NCI-H1092 treated with DMSO at 0.1 percent for 48 hours (cell line): ENCODE results near the gene MAPK8.

ENCODE experiments used
- DNase-seq: peaks from one replicate; lab custom pipeline; 2025; lab: John Stamatoyannopoulos, UW

MAPK8 gene

DNA sequence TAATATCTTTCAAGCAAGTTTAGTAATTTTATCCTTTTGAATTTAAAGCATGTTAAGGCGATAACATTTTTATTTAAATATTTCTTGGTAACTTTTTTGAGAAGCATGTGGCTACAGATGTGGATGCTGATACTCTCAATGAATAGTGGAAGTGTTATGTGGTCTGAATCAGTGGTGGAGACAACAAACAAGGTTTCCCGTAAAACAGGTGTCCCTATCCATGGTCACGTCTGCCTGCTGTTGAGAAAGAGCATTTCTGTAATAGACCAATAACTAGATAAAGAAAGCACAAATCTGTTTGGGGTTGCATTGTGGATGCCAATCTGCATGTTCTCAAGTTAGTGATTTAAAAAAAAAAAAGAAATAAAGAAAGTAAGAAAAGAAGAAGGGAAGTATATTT is 13.9 kb upstream of the MAPK8 start:
- DNase-seq = no peak

DNA sequence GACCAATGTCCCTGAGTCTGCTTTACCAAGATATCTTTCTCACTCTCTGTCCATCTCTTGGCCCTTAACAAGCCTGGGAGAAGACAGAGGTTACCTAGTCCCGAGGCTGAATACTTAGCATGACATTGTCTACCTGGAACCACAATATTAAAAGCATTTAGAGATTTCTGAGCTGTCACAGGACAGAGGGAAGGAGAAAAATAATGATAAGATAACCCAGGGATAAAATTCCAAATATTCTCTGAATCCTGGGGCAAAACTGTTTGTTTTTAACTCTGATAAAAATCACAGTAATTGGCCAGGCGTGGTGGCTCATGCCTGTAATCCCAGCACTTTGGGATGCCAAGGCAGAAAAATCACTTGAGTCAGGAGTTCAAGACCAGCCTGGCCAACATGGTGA is 12.0 kb upstream of the MAPK8 start:
- DNase-seq = no peak

DNA sequence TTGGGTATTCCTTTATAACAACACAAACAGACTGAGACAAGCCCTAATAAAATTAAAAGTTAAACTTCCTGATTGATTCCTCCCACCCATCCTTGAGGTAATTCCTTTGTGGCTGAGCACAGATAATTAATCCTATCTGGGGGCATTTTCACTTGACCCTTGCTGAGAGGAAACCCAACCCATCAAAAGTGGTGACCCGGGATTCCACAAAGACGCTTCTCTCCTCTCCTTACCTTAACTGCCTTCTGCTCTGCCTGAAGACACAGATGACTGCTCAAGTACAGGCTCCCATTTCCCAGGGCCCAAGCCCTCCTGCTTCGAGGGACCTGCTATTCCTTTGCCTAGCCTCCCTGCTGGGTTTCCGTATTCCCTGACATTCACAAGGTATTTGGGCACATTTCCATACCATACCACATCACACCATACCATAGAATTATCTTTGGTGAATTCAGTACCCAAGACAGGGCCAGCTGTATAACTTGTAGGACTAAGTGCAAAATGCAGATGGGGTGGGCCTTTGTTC is 9.8 kb upstream of the MAPK8 start:
- no peak for DNase-seq

DNA sequence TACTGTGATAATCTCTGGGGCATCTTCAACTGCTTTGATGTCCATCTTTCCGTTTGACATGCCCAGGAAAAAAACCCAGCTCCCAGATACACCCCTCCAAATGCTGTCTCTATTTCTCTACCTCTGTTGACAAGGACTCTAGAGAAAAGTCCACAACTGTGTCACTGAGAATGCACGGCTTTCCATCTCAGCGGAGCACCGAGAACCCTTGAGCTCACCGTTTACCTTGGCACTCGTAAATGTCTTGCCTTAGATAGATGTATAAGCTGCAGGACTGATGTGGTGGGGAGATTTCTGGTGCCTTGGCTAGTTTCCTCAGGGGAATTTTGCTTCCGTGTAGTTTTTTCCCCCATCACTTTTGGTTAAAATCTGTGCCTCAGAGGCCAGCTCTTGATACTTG is 7.4 kb upstream of the MAPK8 start:
- no peak for DNase-seq

DNA sequence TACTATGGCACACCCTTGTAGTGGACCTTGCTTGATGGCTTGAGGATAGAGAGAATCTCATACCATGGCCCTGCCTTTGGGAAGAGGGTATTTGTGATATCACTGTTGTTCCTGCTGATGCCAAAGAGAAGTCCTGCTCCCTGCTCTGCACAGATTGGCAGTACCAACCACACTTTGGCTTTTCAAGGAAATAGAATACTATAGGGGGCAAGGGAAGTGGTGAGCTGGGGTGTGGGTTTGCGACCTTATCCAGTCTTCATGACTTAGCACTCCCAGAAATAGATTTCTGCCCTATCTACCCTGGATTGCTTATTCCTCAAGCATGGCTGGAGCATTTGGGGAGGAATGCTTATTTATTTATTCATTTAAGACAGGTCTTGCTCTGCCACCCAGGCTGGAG is 6.8 kb upstream of the MAPK8 start:
- DNase-seq = no peak

DNA sequence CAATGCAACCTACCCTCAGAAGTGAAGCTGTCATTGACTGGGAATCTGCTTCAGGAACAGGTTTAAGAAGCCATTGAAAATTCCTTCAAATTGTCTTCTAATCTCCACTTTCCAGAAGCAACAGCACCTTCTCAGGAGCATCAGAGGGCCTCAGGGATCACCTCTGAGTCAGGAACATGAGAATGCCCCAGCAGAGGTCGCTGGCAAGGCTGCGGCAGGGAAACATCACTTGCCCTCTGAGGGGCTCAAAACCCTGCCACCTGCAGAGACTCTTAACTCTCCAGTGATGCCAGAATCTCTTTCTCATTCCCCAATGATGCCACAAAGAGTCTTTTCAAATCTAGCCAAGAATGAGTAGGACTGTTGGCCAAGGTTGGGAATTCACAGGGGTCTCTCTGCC is 5.9 kb upstream of the MAPK8 start:
- DNase-seq = no peak

DNA sequence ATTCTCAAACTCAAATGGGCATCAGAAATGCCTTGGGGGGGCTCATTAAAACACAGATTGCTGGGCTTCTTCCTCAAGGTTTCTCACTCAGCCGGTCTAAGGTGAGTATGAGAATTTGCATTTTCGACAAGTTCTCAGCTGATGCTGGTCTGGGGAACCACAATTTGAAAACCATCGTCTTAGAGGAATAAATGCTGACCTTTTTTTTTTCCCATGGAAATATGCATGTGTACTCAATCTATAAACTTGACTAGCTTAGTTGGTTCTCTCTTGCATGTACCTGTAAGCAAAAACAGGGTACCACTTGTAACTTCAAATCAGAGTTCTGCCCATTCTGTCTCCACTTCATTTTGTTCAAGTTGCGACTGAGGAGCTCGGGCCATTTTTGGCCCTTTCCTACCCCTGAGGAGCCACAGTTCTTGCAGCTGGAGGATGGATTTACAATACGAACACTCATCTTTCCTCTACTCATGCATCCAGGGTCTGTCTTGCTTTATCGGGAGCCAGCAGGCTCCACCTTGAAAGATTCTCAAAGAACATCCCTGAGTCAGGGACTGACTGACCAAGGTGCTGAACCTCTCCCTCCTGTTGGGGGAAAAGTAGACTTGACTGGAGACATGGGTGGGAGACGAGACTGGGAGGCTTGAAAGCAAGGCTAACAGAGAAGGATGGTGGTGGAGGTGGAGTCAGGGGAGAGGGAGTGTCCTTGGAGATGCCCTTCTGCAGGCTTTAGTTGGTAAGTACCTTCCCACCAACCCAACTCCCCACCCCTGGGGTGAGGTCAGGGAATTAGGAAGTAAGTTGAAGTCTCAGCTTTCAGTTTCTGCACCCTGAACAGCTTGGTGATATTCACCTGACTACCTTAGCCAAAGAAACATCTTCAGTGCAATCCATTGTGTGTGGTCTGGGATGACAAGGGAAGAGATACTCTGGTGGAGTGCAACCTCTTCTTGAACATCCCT is 3.7 kb upstream of the MAPK8 start:
- no peak for DNase-seq

DNA sequence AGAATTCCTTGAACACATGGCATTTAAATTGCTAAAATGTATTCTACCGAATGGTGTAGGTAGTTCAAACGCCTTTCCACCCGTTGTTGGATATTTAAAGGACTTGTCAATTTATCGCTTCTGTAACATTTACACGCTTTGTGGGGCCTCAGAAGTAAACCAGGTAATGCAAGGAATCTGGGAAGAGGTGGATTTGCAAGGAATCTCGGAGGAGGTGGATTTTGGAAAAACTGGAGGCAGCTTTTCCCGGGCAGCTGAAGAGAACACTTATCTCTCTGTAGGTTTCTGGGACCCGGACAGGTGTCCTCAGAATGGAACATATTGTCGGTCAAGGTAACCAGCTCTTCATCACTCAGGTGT is 592 bp upstream of the MAPK8 start:
- DNase-seq = no peak

DNA sequence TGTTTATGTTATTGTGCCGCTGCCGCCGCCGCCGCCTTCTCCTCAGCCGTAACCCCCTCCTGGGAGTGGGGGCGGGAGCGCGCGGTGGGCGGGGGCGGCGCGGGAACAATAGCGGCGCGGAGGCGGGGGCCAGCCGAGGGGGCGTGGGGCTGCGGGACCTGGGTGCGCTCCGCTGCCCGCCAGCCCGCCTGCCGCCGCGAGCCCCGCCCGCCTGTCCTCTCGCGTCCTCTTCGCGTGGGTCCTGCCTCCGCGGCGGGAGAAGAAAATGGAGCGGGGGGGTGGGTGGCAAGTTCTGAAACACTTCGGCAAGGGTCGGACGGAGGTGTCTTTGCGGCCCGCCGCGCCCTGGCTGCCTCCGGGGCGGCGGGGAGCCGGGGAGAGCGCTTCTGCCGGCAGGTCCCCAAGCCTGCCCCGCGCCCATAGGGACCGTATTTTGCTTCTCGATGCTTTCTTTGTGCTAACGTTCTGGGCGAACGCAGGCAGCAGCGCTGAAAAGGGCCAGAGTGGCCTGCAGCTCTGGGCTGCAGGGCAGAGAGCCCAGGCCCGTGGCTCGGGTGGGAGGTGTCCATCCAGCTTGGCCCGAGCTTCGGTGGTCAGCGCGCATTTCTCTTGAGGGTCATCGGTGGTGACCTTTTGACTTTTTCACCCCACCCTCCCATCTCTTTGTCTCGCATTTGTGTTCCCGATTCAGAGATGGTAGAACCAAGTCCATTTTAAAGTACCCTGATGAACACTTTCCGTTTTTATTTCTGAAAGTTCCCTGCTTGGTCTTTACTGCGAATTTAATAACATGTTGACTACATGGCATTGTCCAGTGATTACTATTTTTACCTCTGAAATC is 613 bp downstream of the MAPK8 start:
- DNase-seq = peak; percentile 26

DNA sequence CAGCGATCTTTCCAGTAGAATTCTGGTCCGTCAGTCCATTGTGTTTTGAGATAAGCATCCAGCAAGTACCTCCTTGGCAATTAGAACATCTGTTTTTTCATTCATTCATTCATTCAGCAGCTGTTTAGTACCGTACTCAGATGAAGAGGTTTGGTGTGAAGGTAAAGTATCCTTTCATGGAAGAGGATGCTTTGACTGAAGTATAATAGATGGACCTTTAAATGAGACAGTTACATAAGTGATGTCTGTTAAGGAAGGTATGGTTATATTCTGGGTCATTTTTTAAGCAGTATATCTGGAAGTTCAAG is 1.2 kb downstream of the MAPK8 start:
- no peak for DNase-seq

DNA sequence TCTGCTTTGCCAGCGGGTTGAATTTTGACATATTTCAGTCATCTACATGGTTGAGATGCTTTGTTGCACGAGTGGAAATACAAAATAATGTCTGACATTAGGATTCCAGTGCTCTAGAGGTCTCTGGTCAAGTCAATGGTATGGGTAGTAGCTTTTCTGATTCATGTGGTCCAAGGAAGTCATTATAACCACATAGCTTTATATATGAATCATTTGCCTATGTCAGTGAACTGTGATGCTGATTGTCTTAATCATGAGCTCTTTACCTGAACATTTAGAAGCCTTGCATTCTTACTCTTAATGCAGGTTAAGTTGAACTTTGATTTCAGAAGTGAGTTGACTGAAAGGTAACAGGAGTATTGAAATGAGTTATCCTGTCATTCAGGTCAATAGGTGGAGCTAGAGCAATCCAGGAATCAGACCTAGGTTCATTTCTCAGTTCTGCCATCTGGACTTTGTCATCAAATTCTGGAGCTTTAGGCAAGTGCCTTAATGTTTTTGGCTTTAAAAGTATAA is 3.3 kb downstream of the MAPK8 start:
- no peak for DNase-seq

DNA sequence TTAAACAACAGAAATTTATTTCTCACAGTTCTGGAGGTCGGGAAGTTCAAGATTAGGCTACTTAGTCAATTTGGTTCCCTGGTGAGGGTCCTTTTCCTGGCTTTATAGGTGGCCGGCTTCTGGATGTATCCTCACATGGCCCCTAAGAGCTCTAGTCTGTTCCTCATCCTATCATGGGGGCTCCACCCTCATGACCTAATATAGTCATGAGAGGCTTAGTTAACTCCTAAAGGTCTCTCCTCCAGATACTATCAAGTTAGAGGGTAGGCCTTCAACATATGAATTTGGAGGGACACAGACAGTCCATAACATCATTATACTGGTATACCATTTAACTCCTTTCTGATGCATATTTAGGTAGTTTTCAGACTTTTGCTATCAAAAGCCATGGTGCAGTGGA is 7.6 kb downstream of the MAPK8 start:
- DNase-seq = no peak

DNA sequence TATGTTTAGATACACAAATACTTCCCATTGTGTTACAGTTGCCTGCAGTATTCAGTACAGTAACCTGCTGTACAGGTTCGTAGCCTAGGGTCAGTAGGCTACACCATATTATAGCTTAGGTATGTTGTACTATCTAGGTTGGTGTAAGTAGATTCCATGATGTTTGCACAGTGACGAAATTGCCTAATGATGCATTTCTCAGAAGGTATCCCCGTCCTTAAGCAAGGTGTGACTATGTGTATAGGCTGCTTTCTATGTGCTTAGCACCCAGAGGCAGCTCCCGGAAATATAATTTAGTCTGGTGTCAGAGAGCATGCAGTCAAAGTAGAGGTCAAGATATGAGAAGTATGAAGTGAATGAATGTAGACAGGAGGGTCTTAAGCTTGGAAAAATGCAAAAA is 9.8 kb downstream of the MAPK8 start:
- no peak for DNase-seq

DNA sequence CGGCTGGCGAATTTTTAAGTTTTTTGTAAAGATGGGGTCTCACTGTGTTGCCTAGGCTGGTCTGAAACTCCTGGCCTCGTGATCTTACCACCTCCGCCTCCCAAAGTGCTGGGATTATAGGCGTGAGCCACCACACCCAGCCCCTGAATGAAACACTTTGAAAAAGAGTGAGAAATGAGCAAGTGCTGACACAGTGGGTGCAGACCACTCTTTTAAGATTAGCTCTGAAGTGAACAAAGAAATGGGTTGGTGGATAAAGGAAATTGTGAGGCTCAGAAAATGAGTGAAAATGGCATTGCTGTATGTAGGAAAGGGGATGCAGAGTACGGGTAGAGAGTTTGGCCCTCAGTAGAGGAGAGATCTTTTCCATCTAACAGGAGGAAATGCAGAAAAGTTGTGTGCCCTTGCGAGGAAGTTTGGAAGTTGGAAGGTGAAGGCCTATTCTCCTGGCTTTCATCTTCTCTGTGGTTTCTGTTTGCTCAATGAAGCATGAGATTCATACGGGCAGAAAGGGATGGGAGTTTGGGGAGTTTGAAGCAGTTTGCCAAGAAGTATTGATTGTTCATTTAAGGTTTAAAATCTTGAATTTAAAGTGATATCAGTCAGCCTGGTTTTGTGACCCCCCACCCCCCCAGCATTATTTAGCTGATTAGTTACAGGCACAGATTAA is 11.0 kb downstream of the MAPK8 start:
- DNase-seq = no peak

DNA sequence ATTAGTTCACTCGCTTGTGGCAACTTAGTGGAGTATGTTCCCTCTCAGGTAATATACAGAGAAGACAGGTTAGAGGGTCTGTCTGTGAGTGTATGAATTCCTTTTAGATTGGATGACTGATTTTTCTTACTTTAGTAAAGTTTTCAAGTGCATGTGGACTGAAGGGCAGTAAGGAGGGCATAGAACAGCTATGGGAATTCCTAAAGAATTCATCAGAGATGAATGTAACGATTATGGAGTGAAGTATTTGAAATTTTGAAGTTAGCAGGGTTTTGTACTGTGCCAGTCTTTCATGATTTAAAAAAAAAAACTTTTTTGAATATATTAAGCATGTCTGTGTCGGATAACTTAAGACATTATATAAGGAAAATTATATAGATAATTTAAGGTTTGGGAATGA is 15.5 kb downstream of the MAPK8 start:
- no peak for DNase-seq

DNA sequence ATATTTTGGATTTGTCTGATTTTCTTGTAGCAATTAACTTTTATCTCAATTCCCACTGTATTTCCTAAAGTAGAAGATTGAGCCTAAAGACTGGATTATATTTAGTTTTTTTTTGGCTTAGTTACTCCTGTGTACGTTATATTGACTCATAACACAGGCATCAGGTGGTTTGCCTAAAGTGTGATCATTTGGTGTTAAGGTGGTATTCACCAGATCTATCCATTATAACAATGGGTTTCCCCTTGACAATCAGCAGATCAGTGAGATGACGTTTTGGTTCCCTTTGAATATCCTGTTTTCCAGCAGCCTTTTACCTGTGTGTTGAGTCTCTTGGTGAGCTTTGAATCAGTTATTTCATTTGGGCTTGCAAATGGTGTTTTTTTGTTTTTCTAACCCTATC is 18.1 kb downstream of the MAPK8 start:
- no peak for DNase-seq

DNA sequence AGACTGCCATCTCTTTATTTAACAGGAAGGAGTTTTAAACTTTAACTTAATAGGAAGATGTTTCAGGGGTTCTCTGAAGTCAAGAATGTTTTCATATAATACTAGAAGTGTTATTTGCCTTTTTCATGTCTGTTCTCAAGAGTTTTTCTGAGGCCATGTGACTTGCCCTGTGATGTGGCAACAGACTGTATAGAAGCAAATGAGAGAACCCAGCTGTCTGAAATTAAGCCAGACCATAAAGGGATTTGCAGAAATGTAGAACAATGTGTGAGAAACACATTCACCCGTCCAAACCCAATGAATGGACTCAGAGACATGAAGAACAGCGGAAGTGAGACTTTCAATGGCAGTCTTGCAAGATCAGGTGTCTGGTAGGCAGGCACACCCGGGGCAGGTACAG is 23.8 kb downstream of the MAPK8 start:
- no peak for DNase-seq

DNA sequence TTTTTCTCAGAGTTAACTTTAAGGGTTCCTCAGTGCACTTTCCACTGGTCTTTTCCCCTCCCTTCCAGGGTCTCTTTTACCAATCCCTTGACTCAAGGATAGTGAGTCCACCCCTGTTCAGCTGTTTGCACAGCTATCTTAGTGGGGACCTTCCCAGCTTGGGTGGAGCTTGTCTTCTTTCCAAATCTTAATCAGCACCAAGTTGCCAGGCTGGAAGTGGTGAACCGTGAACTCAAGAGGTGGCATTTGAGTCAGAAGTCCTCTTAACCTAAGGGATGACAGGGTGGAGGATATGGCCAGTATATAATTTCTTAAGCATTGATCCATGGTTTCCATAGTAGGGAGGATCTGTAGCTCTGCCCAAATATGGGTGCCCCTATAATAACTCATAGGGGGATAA is 25.0 kb downstream of the MAPK8 start:
- no peak for DNase-seq

DNA sequence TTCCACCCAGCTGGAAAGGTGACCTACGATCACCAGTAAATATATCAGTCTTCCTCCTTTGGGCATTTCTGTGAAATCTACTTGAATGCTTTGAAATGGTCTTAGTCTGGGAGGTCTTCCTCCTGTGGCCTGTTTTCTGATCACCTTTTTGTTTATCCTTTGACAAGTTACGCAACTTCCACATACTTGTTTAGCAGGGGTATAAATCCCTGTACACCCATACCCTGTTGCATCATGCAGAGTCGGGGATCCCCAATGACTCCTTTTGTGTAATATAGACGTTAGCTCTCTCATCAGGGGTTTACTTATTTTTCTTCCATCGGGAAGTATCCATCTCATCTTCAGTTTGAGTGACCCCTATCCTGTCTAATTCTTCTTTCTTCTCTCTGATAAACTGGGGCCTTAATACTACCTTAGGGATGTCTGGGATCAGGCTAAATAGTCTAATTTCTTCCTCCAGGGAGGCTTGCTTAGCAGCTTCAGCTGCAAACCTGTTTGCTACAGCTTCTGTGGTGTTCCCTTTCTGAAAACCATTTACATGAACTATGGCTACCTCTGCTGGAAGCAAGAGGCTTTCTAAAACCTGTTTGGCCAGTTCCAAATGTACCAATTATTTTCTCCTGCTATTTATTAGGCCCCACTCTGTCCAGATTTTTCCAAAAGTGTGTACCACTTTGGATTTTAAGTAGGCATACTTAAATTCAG is 25.8 kb downstream of the MAPK8 start:
- DNase-seq = no peak

DNA sequence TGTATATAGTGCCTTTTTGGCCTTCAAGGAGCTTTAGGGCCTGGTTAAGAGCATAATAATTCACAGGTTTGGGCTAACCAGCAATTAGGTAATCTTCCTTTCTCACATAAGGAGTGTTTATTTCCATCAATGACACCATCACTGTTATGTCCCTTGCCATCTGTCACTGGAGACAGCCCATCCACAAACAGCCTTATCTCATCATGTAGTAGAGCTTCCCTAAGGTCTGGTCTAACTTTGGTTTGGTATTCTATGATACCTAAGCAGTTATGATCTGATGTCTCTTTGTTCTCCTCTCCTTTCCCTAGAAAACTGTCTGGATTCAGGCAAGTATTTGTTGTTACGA is 26.4 kb downstream of the MAPK8 start:
- DNase-seq = no peak

DNA sequence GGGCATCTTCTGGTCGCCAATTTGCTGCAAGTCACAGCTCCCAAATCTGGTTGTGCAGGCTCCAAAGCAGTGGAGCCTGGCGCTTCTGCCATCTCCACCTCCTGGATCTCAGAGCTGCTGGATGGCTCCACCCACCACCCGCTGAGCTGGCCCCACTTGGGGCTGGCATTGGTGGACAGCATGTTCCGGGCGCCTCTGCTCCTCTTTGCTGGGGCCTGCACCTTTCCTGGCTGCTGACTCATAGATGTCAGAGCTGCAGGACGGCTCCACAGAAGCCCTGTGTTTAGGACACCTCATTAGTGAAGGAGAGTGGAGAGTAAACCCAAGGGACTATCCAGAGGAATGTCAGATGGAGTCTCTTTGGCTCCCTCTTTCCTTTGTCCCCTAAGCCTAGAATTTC is 27.4 kb downstream of the MAPK8 start:
- no peak for DNase-seq

DNA sequence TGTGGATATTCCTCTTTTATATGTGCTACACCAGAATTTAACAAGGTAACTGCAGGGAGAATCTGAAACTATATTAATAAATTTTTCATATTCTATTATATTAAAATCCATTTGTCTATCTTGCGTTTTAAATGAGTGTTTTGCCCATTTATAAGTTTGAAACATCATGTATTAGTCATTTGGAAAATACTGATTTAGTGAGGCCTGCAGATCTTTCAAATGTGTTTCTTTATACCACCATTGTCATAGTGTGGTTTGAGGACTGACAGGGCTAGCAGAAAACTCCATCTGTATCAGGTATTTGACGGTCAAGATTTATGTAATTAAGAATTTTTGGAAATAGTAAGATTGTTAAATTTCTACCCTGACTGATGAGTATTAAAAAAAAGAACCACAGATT is 29.3 kb downstream of the MAPK8 start:
- DNase-seq = no peak
